ENCODE results near the gene ZNFX1.

ZNFX1 gene

DNA sequence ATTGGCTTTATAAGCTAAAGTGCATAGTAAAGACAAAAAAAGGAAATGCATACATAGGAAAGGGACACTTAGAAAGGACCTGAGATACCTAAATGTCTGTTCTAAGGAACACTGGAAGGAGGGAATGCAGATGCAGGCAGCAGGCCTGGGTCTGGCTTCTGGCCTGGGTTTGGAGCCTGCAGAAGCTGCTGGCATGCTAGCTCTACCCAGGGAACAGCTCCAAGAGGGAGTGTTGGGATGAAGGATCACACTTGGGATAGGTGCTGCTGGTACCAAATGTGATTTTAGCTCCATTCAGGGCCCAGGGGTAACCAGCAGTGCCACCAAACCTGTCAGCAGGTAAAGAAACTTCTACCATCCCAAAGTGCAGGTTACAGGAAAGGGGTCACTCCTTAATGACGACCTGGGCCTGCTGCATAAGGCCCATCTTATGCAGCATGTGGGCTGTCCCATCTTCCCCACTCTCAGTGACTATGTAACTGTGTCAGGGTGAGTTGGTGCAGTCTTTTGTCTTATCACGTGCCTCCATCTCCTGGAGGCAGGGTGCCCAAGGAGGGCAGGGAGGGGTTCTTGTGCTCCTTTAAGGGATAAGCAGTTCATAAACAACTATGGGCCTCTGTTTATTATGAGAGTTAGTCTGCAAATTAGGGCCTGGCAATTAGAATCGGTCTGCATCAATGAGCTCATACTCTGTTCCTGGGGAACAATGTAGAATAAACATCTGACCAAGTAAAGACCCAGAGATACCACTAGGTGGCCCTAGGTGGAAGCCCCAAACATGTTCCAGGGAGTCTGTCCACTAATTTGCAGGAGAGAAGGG, 31.7 kb downstream of the ZNFX1 start:
- Histone ChIP-seq H3K4me3 (ENCODE audit: low read depth, low read length) (no peak overlapping the region), H3K79me2 (no peaks in the 10 kb centered on the region), H3K9me3 (ENCODE audit: control insufficient read depth, low read length) (no peaks in the 10 kb centered on the region), H3K4me1 (no peaks in the 10 kb centered on the region), H2AFZ (no peak overlapping the region), H3K4me2 (ENCODE audit: low read length) (no peak overlapping the region), H3K9ac (no peak overlapping the region), H3K36me3 (ENCODE audit: control insufficient read depth, insufficient read depth, low read length) (no peaks in the 10 kb centered on the region), H3K27me3 (ENCODE audit: control insufficient read depth, insufficient read depth, low read length) (no peaks in the 10 kb centered on the region), H3K27ac (no peak overlapping the region)
- TF ChIP-seq, protein P1, sequence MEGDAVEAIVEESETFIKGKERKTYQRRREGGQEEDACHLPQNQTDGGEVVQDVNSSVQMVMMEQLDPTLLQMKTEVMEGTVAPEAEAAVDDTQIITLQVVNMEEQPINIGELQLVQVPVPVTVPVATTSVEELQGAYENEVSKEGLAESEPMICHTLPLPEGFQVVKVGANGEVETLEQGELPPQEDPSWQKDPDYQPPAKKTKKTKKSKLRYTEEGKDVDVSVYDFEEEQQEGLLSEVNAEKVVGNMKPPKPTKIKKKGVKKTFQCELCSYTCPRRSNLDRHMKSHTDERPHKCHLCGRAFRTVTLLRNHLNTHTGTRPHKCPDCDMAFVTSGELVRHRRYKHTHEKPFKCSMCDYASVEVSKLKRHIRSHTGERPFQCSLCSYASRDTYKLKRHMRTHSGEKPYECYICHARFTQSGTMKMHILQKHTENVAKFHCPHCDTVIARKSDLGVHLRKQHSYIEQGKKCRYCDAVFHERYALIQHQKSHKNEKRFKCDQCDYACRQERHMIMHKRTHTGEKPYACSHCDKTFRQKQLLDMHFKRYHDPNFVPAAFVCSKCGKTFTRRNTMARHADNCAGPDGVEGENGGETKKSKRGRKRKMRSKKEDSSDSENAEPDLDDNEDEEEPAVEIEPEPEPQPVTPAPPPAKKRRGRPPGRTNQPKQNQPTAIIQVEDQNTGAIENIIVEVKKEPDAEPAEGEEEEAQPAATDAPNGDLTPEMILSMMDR (IDR thresholded peaks at IDR 0.05): peak; percentile 59

DNA sequence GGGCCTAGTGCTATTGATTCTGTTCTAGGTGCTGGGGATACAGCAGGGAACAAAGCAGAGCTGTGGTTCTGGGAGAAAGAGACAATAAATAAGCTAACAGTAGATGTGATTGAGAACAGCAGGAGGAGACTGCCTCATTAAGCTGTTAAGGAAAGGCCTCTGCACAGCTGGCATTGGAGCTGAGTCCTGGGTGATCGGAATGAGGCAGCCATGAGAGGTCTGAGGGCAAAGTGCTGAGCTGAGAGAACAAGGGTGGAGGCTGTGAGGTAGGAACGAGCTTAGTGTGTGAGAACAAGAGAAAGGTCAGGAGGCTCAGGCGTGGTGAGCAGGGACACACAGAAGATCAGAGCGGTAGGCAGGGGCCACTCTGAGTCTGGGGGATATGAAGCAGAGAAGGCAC, 40.3 kb downstream of the ZNFX1 start:
- no peak overlapping the region for H2AFZ ChIP-seq
- TF ChIP-seq, protein P1 (IDR thresholded peaks at IDR 0.05): no peak
- H3K27me3 ChIP-seq (ENCODE audit: control insufficient read depth, insufficient read depth, low read length): no peaks in the 10 kb centered on the region
- no peaks in the 10 kb centered on the region for H3K4me1 ChIP-seq
- no peak overlapping the region for H3K4me2 ChIP-seq (ENCODE audit: low read length)
- H3K9ac ChIP-seq: no peak overlapping the region
- no peak overlapping the region for H3K4me3 ChIP-seq (ENCODE audit: low read depth, low read length)
- H3K36me3 ChIP-seq (ENCODE audit: control insufficient read depth, insufficient read depth, low read length): no peaks in the 10 kb centered on the region
- no peaks in the 10 kb centered on the region for H3K9me3 ChIP-seq (ENCODE audit: control insufficient read depth, low read length)
- no peak overlapping the region for H3K27ac ChIP-seq
- peaks cover 2% of the 10 kb centered on the region for H3K79me2 ChIP-seq

DNA sequence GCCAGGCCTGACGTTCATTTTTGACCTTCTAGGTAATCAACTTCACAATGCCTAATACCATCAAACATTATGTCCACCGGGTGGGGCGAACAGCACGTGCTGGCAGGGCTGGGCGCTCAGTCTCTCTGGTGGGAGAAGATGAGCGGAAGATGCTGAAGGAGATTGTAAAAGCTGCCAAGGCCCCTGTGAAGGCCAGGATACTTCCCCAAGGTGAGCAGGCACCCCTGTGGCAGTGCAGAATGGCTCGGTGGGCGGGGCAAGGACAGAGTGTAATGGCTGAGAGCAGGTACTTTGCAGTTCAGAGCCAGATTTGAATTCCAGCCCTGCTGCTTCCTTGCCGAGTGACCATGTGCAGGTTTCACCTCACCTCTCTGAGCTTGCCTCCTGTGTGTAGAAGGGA, 41.6 kb downstream of the ZNFX1 start:
- Histone ChIP-seq H2AFZ (no peak overlapping the region), H3K36me3 (ENCODE audit: control insufficient read depth, insufficient read depth, low read length) (no peaks in the 10 kb centered on the region), H3K27me3 (ENCODE audit: control insufficient read depth, insufficient read depth, low read length) (no peaks in the 10 kb centered on the region), H3K4me1 (no peaks in the 10 kb centered on the region), H3K27ac (no peak overlapping the region), H3K79me2 (peaks cover 2% of the 10 kb centered on the region), H3K9ac (no peak overlapping the region), H3K9me3 (ENCODE audit: control insufficient read depth, low read length) (no peaks in the 10 kb centered on the region), H3K4me2 (ENCODE audit: low read length) (no peak overlapping the region), H3K4me3 (ENCODE audit: low read depth, low read length) (no peak overlapping the region)
- TF ChIP-seq, protein P1 (IDR thresholded peaks at IDR 0.05): no peak

DNA sequence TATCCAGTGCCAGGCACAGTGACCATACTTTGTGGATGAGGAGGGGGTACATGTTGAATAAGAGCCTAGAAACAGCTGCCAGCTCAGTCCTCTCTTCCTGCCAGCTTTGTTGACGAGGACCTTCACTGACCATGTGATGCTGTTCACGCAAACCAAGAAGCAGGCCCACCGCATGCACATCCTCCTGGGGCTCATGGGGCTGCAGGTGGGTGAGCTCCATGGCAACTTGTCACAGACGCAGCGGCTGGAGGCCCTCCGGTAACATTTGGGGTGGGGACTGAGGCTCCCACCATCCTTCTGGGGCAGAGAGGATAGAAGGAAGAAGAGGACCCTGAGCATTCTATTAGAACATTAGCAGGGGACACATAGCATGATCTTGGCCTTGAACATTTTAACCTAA, 43.0 kb downstream of the ZNFX1 start:
- peaks cover 2% of the 10 kb centered on the region for H3K79me2 ChIP-seq
- H3K9me3 ChIP-seq (ENCODE audit: control insufficient read depth, low read length): no peaks in the 10 kb centered on the region
- H3K4me3 ChIP-seq (ENCODE audit: low read depth, low read length): no peak overlapping the region
- no peak overlapping the region for H3K27ac ChIP-seq
- no peaks in the 10 kb centered on the region for H3K36me3 ChIP-seq (ENCODE audit: control insufficient read depth, insufficient read depth, low read length)
- no peak overlapping the region for H3K9ac ChIP-seq
- H2AFZ ChIP-seq: no peak overlapping the region
- H3K4me1 ChIP-seq: no peaks in the 10 kb centered on the region
- H3K27me3 ChIP-seq (ENCODE audit: control insufficient read depth, insufficient read depth, low read length): no peaks in the 10 kb centered on the region
- no peak overlapping the region for H3K4me2 ChIP-seq (ENCODE audit: low read length)
- TF ChIP-seq, protein P1 (IDR thresholded peaks at IDR 0.05): no peak

DNA sequence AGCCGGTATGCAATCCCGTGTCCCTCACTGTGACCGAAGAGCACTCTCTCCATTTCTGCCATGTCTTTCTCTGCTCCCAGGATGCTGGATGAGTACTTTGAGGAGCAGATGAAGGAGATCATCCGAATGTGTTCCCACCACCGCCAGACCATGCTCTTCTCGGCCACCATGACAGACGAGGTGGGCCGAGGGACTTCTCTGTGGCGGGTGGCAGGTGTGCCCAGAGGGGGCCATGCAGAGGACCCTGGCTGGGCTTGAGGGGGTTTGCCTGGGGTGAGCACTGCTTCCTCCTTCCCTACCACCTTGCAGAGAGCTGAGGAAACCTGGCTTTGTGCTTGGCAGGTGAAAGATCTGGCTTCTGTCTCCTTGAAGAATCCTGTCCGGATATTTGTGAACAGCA, 44.6 kb downstream of the ZNFX1 start:
- H3K4me3 ChIP-seq (ENCODE audit: low read depth, low read length): no peak overlapping the region
- no peak overlapping the region for H2AFZ ChIP-seq

More for the DNA sequence above, 44.6 kb downstream of the ZNFX1 start:
- no peaks in the 10 kb centered on the region for H3K4me1 ChIP-seq
- H3K9ac ChIP-seq: no peak overlapping the region
- H3K9me3 ChIP-seq (ENCODE audit: control insufficient read depth, low read length): no peaks in the 10 kb centered on the region
- H3K36me3 ChIP-seq (ENCODE audit: control insufficient read depth, insufficient read depth, low read length): no peaks in the 10 kb centered on the region
- H3K27ac ChIP-seq: no peak overlapping the region
- no peak overlapping the region for H3K4me2 ChIP-seq (ENCODE audit: low read length)
- TF ChIP-seq, protein P1 (IDR thresholded peaks at IDR 0.05): no peak
- H3K79me2 ChIP-seq: peaks cover 2% of the 10 kb centered on the region
- no peaks in the 10 kb centered on the region for H3K27me3 ChIP-seq (ENCODE audit: control insufficient read depth, insufficient read depth, low read length)

Data from parathyroid adenoma (tissue), 2 donors.